Mesothelial cell of epicardium (in vitro differentiated cells): Measurements from ENCODE around the gene ERO1B. TPM values are rescaled to one million over a fixed set of nuclear protein-coding genes. Genes with fewer than 3 reads are reported as not detected.

Source experiments
- DNase-seq, 2 experiments: peaks; one replicate each; pipeline ENCODE4 v3.0.0; 2021; ENCODE audit warnings: low spot score in 2 of 2; ENCODE audit not compliant: unreplicated experiment in 2 of 2
- H3K27ac Mint-ChIP-seq: 2 replicates; pipeline ENCODE4 v1.8.0; 2021; ENCODE audit warnings: mixed read lengths
- H3K27me3 Mint-ChIP-seq: 2 replicates; pipeline ENCODE4 v1.8.0; 2021; ENCODE audit warnings: low read depth, mixed read lengths
- H3K36me3 Mint-ChIP-seq: 2 replicates; pipeline ENCODE4 v1.8.0; 2021; ENCODE audit warnings: mixed read lengths
- H3K4me1 Mint-ChIP-seq: 2 replicates; pipeline ENCODE4 v1.8.0; 2021; ENCODE audit warnings: mixed read lengths
- H3K4me3 Mint-ChIP-seq: 2 replicates; pipeline ENCODE4 v1.8.0; 2021; ENCODE audit warnings: mild to moderate bottlenecking, moderate library complexity, mixed read lengths
- H3K9me3 Mint-ChIP-seq: 2 replicates; pipeline ENCODE4 v1.8.0; 2021; ENCODE audit warnings: mixed read lengths
- total RNA-seq: library from RNA; stranded (reverse); gene quantifications from 3 replicates; pipeline ENCODE4 v1.2.1, GENCODE V29; 2021
- TF ChIP-seq, protein P1 (sequence below): fragments of 200-600 bp; sonication (generic); IDR thresholded peaks from one replicate; pipeline ENCODE4 v1.5.0; 2021; ENCODE audit warnings: antibody characterized with exemption; ENCODE audit not compliant: unreplicated experiment

The ERO1B gene
- total RNA-seq, 1 donor from 2014 or later, result 6.4 TPM

DNA sequence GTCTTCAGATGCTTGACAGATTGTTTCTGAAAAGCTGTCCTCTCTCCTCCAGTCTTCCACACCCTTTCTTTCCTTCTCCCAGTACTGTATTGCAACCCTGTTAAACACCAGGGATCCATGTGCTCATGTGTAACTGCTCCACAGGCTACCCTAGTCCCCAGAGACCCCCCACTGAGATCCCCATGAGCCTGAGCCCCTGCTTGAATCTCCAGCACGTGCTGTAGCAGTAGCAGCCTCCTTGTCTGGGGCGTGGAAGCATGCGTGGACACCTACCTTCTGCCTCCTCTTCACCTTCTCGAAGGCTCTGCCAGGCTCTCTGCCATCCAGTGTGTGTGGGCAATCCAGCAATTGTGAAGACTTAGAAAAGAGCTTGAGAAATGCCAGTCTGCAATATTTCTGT, 114.2 kb downstream of the ERO1B start:
- Mint-ChIP-seq H3K27ac (no peak overlapping the region), H3K9me3 (peaks cover 8% of the 10 kb centered on the region), H3K36me3 (peaks cover 43% of the 10 kb centered on the region), H3K4me3 (no peak overlapping the region), H3K4me1 (peaks cover 4% of the 10 kb centered on the region), H3K27me3 (no peaks in the 10 kb centered on the region)
- TF ChIP-seq, protein P1, sequence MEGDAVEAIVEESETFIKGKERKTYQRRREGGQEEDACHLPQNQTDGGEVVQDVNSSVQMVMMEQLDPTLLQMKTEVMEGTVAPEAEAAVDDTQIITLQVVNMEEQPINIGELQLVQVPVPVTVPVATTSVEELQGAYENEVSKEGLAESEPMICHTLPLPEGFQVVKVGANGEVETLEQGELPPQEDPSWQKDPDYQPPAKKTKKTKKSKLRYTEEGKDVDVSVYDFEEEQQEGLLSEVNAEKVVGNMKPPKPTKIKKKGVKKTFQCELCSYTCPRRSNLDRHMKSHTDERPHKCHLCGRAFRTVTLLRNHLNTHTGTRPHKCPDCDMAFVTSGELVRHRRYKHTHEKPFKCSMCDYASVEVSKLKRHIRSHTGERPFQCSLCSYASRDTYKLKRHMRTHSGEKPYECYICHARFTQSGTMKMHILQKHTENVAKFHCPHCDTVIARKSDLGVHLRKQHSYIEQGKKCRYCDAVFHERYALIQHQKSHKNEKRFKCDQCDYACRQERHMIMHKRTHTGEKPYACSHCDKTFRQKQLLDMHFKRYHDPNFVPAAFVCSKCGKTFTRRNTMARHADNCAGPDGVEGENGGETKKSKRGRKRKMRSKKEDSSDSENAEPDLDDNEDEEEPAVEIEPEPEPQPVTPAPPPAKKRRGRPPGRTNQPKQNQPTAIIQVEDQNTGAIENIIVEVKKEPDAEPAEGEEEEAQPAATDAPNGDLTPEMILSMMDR, result no peak
- peak in 1 of 2 experiments; percentile 27 for DNase-seq

DNA sequence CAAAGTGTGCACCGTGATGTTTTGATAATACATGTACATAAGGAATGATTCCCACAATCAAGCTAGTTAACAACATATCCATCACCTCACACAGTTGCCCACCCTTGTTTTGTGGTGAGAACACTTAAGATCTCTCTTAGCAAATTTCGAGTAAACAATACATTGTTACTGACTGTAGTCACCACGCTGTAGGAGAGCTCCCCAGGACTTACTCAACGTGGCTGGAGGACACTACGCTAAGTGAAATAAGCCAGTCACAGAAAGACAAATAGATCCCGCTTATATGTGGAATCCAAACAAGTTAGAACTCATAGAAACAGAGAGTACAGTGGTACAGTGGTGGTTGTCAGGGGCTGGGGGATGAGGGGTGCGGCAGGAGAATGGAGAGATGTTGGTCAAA, 114.6 kb downstream of the ERO1B start:
- no peak overlapping the region for H3K4me3 Mint-ChIP-seq
- no peaks in the 10 kb centered on the region for H3K27me3 Mint-ChIP-seq
- peaks cover 42% of the 10 kb centered on the region for H3K36me3 Mint-ChIP-seq
- H3K9me3 Mint-ChIP-seq, result peaks cover 8% of the 10 kb centered on the region
- no peak overlapping the region for H3K27ac Mint-ChIP-seq
- H3K4me1 Mint-ChIP-seq, result peaks cover 1% of the 10 kb centered on the region
- TF ChIP-seq, protein P1, result no peak
- DNase-seq, result no peak

GRCh38 chr1:236166041-236166440, 115.7 kb downstream of the ERO1B start:
- Mint-ChIP-seq H3K27me3 (no peaks in the 10 kb centered on the region), H3K36me3 (peaks cover 51% of the 10 kb centered on the region), H3K4me1 (no peaks in the 10 kb centered on the region), H3K27ac (no peak overlapping the region), H3K9me3 (peaks cover 18% of the 10 kb centered on the region), H3K4me3 (no peak overlapping the region)
- no peak for DNase-seq
- TF ChIP-seq, protein P1, result no peak

Other genes with a start within 250 kb of the ERO1B start
- gene NID1, start 216.9 kb downstream of the ERO1B start, total RNA-seq, result 42.4 to 45.5 TPM (median 45.0 TPM) in 3 replicates
- 22.1 to 25.2 TPM (median 23.1 TPM) in 3 replicates for gene GPR137B, start 139.4 kb downstream of the ERO1B start, total RNA-seq
- 16.6 to 18.1 TPM (median 17.0 TPM) in 3 replicates for gene EDARADD, start 112.3 kb upstream of the ERO1B start, total RNA-seq
- 67.6 to 71.6 TPM (median 67.8 TPM) in 3 replicates for gene LGALS8, start 242.0 kb upstream of the ERO1B start, total RNA-seq